NCI-H526 treated with DMSO at 0.1 percent for 48 hours (cell line): ENCODE results near the gene KIF6.

Source experiments
- DNase-seq: peaks from one replicate; lab custom pipeline; 2025; lab: John Stamatoyannopoulos, UW

The KIF6 gene

GRCh38 chr6:39445667-39446066 lies 279.5 kb downstream of the KIF6 start:
- no peak for DNase-seq

- no peak for DNase-seq
Observed at GRCh38 chr6:39444479-39445019, 280.7 kb downstream of the KIF6 start.

- no peak for DNase-seq
Observed at GRCh38 chr6:39441986-39442385, 283.2 kb downstream of the KIF6 start.

- DNase-seq, result no peak
Observed at GRCh38 chr6:39441301-39441700, 283.9 kb downstream of the KIF6 start.

- DNase-seq, result no peak
Observed at GRCh38 chr6:39440039-39440426, 285.2 kb downstream of the KIF6 start.

- DNase-seq, result no peak
Observed at GRCh38 chr6:39439342-39440038, 285.7 kb downstream of the KIF6 start.

GRCh38 chr6:39433630-39434029 lies 291.6 kb downstream of the KIF6 start:
- DNase-seq, result no peak

- no peak for DNase-seq
Observed at GRCh38 chr6:39432330-39433025, 292.7 kb downstream of the KIF6 start.

- DNase-seq, result no peak
Observed at GRCh38 chr6:39430871-39431523, 294.2 kb downstream of the KIF6 start.

GRCh38 chr6:39430446-39430845 lies 294.8 kb downstream of the KIF6 start:
- DNase-seq, result no peak

GRCh38 chr6:39428816-39429215 lies 296.4 kb downstream of the KIF6 start:
- no peak for DNase-seq

GRCh38 chr6:39428152-39428551 lies 297.1 kb downstream of the KIF6 start:
- no peak for DNase-seq

- no peak for DNase-seq
Observed at GRCh38 chr6:39426073-39426456, 299.1 kb downstream of the KIF6 start.

GRCh38 chr6:39425346-39426072 lies 299.7 kb downstream of the KIF6 start:
- no peak for DNase-seq

- DNase-seq, result no peak
Observed at GRCh38 chr6:39424831-39425230, 300.4 kb downstream of the KIF6 start.

- DNase-seq, result no peak
Observed at GRCh38 chr6:39422238-39422637, 303.0 kb downstream of the KIF6 start.

GRCh38 chr6:39421383-39422225 lies 303.6 kb downstream of the KIF6 start:
- DNase-seq, result no peak

- no peak for DNase-seq
Observed at GRCh38 chr6:39420300-39421265, 304.6 kb downstream of the KIF6 start.

- DNase-seq, result no peak
Observed at GRCh38 chr6:39419607-39420006, 305.6 kb downstream of the KIF6 start.

- no peak for DNase-seq
Observed at GRCh38 chr6:39417440-39417839, 307.8 kb downstream of the KIF6 start.
